ENCODE results near the gene NETO2. TPM values are rescaled to one million over a fixed set of nuclear protein-coding genes. Genes with fewer than 3 reads are reported as not detected.
A peak's percentile ranks its signal among the peaks of the same experiment; 100 is the strongest.

Gene NETO2
- total and polyA plus RNA-seq, 9 of the 15 experiments (the other 6 are each of a cell fraction or from before 2014, with no cell fraction given), result 4.1 to 37.0 (median 22.2) TPM

DNA sequence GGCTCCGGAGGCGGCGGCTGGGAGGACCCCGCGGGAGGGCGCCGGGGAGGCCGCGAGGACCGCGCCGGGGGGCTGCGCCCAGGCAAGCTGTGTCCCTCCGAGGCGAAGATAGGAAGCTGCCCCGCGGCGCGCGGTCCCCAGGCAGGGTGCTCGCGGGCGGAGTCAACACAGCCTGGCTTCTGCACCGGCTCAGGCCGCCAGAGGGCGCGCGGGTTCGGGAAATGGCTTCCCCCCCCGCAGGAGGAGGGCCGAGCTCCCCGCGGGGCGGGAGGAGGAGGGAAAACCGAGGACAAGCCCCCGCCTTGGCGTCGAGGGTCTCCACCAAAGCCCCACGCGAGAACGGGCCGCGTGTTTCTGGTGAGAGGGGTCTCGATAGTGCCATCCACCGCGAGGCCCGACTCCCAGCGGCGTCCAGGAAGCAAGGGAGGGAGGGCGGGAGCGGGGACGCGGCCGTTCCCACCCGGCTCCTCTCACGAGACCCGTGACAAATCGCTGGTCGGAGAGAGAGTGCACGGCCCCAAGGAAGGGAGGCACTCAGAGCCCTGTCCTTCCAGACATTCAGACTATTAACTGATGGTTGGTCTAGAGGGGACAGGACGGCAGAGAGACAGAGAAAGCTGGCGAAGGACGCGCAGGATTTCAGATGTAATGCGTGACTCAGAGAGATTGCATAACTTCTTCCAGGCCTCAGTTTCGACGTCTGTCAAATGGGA lies 105.8 kb downstream of the NETO2 start (continued):
- 0 out of 2 replicates have a peak, but pooled peaks have one; percentile 32 for TF ChIP-seq FOXJ2 (tag; IDR thresholded peaks at IDR 0.05)
- TF ChIP-seq, protein P1, sequence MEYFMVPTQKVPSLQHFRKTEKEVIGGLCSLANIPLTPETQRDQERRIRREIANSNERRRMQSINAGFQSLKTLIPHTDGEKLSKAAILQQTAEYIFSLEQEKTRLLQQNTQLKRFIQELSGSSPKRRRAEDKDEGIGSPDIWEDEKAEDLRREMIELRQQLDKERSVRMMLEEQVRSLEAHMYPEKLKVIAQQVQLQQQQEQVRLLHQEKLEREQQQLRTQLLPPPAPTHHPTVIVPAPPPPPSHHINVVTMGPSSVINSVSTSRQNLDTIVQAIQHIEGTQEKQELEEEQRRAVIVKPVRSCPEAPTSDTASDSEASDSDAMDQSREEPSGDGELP (CRISPR knock-in tag; IDR thresholded peaks at IDR 0.05; ENCODE audit: borderline replicate concordance), result peak; percentile 54; the same call in 1 of the 2 replicates
- peak; percentile 97 for TF ChIP-seq CHD4 (IDR thresholded peaks at IDR 0.05; ENCODE audit: insufficient read depth, insufficient replicate concordance, low read depth, low read length, poor library complexity, severe bottlenecking)
- 0 out of 2 replicates have a peak, but pooled peaks have one; percentile 42 for TF ChIP-seq PHF21A (IDR thresholded peaks at IDR 0.05; ENCODE audit: borderline replicate concordance, low read depth)
- peak; percentile 49; the same call in 1 of the 2 replicates for TF ChIP-seq NR2C2 (CRISPR knock-in tag; IDR thresholded peaks at IDR 0.05)
- TF ChIP-seq NR2C2 (tag; IDR thresholded peaks at IDR 0.05), result no peak
- 0 out of 2 replicates have a peak, but pooled peaks have one; percentile 14 for TF ChIP-seq ZBED1 (IDR thresholded peaks at IDR 0.05)
- TF ChIP-seq ZNF431 (CRISPR knock-in tag; IDR thresholded peaks at IDR 0.05), result no peak

DNA sequence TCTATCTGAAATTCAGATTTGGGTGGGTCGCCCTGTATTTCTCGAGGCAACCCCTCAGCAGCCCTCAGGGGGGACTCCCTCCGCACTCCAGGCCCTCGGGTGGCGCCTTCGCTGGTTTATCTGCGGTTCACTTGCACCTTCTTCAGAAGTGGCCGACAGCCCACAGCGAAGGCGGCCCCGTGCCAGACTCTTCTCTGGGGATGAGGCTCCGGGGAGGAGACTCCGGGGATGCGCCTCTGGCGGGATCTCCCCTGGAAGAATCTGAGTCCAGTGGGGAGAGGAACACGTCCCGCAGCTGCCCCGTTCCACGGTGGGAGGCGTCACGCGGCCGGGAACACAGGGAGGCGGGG lies 106.4 kb downstream of the NETO2 start:
- Histone ChIP-seq H3K27me3 (ENCODE audit: control insufficient read depth in 2 of 2, insufficient read depth in 2 of 2, low read length in 2 of 2) (peaks cover 15 to 43% of the 10 kb centered on the region in 2 experiments; a peak in 4 of 5 replicates), H3K4me3 (peak overlapping the region; percentile 61), H3K27ac (ENCODE audit: extremely low read depth, low read depth, low read length) (no peak overlapping the region), H3K9ac (ENCODE audit: insufficient read depth in 1 of 2, low read depth in 2 of 2, low read length in 2 of 2) (peak overlapping the region; percentile 48 to 88; a peak in 3 of 4 replicates), H3K4me1 (replicated peaks in 1 of 2; ENCODE audit: control insufficient read depth in 2 of 2, insufficient read depth in 2 of 2, low read length in 2 of 2) (peaks cover 0 to 13% of the 10 kb centered on the region in 2 experiments; a peak in 3 of 5 replicates), H3K36me3 (ENCODE audit: control insufficient read depth, insufficient read depth, low read length) (no peaks in the 10 kb centered on the region), H3K79me2 (ENCODE audit: control insufficient read depth, insufficient read depth, low read length) (no peaks in the 10 kb centered on the region), H2AFZ (ENCODE audit: low read depth, low read length) (peak overlapping the region; percentile 85), H3K9me1 (ENCODE audit: control insufficient read depth, insufficient read depth, low read length) (no peaks in the 10 kb centered on the region), H3K4me2 (ENCODE audit: insufficient read depth, low read length) (peak overlapping the region; percentile 75), H4K20me1 (replicated peaks; ENCODE audit: control insufficient read depth, insufficient read depth, low read length) (no peaks in the 10 kb centered on the region), H3K9me3 (replicated peaks; ENCODE audit: control insufficient read depth, insufficient read depth, low read depth, low read length) (no peaks in the 10 kb centered on the region)
- no TSS peak for BruUV-seq (replicated peaks)
- no peak for FAIRE-seq
- intact Hi-C loops (cut with micrococcal nuclease), result loop anchor here (2.0 to 10.0 kb wide), 2 partner anchors 97 to 1119 kb away; no protein-coding TSS in a partner anchor
- ATAC-seq, result peak; percentile 68
- in situ Hi-C loops (cut with MboI), result loop anchor here (5.0 kb wide), 1 partner anchor 1125 kb away; no protein-coding TSS in a partner anchor
- ChIA-PET POLR2A (interaction anchor here (0.5 to 1.4 kb wide), 9 partner anchors 9 to 1576 kb away, joined by 3 to 5 read pairs (median 4); partner anchors contain the start of gene C16orf87), CTCF (ENCODE audit: low intra/inter-chr PET ratio) (interaction anchor here (1.1 to 1.6 kb wide), 3 partner anchors 8 to 106 kb away, joined by 3 to 4 read pairs (median 4); partner anchors contain the start of gene NETO2)
- DNase-seq (ENCODE audit: extremely low read depth in 1 of 4, low spot score in 3 of 4), result peak in 2 of 4 experiments; percentile 37 to 53
- 2% methylated on average over 19 of the region's 24 CpGs for WGBS (ENCODE audit: insufficient coverage, low coverage, missing lambda C conversion rate)
- TF ChIP-seq CBX5 (IDR thresholded peaks at IDR 0.05; ENCODE audit: borderline replicate concordance, low read depth) (no peak), BMI1 (IDR thresholded peaks at IDR 0.05; ENCODE audit: low read length) (0 out of 2 replicates have a peak, but pooled peaks have one; percentile 1), SRF (CRISPR knock-in tag; IDR thresholded peaks at IDR 0.05) (0 out of 4 replicates have a peak, but pooled peaks of 1 of the 2 experiments have one; percentile 4)
- TF ChIP-seq, protein P2, sequence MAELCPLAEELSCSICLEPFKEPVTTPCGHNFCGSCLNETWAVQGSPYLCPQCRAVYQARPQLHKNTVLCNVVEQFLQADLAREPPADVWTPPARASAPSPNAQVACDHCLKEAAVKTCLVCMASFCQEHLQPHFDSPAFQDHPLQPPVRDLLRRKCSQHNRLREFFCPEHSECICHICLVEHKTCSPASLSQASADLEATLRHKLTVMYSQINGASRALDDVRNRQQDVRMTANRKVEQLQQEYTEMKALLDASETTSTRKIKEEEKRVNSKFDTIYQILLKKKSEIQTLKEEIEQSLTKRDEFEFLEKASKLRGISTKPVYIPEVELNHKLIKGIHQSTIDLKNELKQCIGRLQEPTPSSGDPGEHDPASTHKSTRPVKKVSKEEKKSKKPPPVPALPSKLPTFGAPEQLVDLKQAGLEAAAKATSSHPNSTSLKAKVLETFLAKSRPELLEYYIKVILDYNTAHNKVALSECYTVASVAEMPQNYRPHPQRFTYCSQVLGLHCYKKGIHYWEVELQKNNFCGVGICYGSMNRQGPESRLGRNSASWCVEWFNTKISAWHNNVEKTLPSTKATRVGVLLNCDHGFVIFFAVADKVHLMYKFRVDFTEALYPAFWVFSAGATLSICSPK (IDR thresholded peaks at IDR 0.05; ENCODE audit: borderline replicate concordance), result no peak
- TF ChIP-seq, protein P3, sequence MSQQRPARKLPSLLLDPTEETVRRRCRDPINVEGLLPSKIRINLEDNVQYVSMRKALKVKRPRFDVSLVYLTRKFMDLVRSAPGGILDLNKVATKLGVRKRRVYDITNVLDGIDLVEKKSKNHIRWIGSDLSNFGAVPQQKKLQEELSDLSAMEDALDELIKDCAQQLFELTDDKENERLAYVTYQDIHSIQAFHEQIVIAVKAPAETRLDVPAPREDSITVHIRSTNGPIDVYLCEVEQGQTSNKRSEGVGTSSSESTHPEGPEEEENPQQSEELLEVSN (IDR thresholded peaks at IDR 0.05; ENCODE audit: borderline replicate concordance in 1 of 2, extremely low read depth in 1 of 2, insufficient read depth in 1 of 2, insufficient read length in 1 of 2, low read depth in 1 of 2, low read length in 1 of 2, poor library complexity in 1 of 2, severe bottlenecking in 1 of 2), result peak in 1 of 2 experiments; percentile 12
